Subcutaneous adipose tissue (tissue), 4 donors: ENCODE data around the gene RALB. TPM values are rescaled to one million over a fixed set of nuclear protein-coding genes. Genes with fewer than 3 reads are reported as not detected.

ENCODE experiments used
- total RNA-seq, 4 donors: library from RNA; depleted of rRNA; stranded (reverse); fragments of >200 nt; gene quantifications; one replicate each; pipeline ENCODE4 v1.1.0, GENCODE V29; 2016
- TF ChIP-seq, protein P1 (sequence below): fragments of 450-650 bp; IDR thresholded peaks from one replicate; pipeline ENCODE4 v1.5.1; 2016; ENCODE audit warnings: low read depth, mild to moderate bottlenecking, control low read depth, antibody characterized with exemption, moderate library complexity

RALB gene
- total RNA-seq, 4 donors from 2014 or later = 54.2 to 84.0 (median 56.8) TPM

DNA sequence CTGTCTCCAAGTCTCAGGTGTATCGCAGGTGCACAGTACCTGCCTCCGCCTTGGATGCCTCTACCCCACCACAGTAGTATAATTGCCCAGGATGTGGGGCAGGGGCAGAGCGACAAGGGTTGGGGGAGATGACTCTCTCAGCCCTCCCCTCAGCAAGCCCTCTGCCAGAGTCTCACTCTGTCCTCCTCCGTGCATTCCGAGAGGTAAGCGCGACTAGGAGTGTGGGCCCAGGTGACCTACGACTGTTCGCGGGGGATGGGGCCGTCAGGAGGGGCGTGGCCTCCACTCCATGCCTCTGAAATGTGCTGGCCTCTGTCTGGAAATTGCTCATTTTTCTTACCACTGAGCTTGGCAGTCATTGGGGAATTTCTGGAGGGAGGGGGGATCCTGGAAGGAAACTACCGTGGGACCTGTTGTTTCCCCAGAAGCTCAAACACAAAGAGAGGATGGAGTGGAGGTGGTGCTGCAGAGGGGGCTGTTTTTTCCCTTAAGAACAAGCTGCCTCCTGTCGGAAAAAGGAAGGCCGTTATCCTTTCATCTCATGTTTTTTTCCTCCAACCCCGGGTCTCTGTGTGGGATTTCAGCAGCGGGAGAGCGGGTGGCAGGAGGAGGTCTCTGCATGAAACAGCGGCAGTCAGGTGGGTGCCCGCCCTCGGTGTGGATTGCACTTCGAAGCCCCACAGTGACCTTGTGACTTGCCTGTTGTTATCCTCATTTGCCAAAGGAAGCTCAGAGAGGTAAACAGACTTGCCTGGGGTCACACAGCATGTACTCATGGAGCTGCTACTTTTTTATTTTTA lies 13.0 kb upstream of the RALB start:
- TF ChIP-seq, protein P1, sequence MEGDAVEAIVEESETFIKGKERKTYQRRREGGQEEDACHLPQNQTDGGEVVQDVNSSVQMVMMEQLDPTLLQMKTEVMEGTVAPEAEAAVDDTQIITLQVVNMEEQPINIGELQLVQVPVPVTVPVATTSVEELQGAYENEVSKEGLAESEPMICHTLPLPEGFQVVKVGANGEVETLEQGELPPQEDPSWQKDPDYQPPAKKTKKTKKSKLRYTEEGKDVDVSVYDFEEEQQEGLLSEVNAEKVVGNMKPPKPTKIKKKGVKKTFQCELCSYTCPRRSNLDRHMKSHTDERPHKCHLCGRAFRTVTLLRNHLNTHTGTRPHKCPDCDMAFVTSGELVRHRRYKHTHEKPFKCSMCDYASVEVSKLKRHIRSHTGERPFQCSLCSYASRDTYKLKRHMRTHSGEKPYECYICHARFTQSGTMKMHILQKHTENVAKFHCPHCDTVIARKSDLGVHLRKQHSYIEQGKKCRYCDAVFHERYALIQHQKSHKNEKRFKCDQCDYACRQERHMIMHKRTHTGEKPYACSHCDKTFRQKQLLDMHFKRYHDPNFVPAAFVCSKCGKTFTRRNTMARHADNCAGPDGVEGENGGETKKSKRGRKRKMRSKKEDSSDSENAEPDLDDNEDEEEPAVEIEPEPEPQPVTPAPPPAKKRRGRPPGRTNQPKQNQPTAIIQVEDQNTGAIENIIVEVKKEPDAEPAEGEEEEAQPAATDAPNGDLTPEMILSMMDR = no peak

DNA sequence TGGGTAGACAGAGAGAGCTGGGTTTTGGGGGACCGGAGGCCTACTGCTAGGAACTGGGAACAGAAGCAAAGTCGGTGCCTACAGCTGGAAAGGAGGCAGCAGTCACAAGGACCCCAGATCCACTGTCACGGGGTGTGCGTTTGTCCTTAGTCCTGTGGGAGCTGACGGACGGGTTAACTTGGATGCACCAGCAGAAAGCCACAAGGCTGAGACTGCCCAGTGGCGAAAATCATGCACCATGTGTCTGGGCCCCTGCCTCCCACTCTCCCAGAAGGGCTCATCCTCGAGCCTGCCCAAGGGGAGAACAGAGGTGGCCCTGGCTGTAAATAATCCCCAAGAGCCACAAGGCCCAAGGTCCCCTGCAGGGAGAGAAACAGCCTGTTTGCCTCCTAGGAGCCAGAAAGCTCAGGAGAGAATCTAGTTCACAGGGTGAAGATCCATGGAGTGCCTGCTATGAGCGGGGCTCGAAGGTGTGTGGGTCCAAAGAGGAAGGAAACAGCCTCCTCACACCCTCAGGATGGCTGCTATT lies 11.7 kb upstream of the RALB start:
- TF ChIP-seq, protein P1 = no peak

DNA sequence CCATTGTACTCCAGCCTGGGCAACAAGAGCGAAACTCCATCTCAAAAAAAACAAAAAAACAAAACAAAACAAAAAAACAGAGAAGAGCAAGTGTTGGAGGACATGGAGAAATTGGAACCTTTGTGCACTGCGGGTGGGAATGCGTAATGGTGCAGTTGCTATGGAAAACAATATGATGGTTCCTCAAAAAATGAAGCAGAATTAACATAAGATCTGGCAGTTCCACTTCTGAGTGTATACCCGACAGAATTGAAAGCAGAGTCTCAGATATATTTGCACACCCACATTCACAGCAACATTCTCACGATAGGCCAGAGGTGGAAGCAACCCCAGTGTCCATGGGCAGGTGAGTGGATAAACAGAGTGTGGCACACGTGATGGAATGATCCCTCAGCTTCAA lies 11.0 kb upstream of the RALB start:
- TF ChIP-seq, protein P1 = no peak

DNA sequence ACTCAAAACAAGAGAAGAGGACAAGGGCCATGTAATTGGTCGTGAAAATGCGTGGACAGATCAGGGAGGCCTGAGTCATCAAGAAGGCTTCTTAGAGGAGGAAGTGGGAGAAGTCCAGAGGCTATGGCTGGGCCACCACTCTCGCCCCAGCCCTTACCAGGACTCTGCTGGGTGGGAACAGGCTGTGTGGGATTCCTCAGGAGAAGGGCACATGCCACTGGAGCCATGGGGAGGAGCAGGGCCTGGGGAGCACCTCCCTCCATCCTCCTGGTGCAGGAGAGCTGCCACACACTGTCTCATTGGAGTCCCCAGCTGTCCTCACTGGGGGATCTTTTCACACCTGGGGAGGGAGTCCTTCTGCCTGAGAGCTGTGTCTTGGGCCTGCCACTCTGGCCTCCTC lies 9.4 kb upstream of the RALB start:
- TF ChIP-seq, protein P1 = no peak

DNA sequence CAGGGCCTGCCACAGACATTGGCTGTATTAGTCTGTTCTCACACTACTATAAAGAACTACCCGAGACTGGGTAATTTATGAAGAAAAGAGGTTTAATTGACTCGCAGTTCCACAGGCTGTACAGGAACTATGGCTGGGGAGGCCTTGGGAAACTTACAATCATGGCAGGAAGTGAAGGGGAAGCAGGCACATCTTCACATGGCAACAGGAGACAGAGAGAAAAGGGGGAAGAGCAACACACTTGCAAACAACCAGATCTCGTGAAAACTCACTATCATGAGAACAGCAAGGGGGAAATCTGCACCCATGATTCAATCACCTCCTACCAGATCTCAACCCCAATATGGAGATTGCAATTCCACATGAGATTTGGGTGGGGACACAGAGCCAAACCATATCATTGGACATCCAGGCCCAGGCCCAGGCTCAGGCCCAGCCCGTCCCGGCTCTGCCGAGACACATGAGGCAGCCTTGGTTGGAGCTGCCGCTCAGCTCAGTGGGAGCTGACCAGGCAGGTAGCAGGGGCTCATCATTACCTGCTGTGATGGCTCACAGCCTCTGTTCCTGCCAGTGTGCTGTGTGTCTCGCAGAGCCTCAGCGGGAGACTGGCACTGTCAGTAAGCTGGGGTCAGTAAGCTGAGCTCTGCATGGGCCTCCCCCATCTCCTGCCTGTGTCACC lies 8.6 kb upstream of the RALB start:
- TF ChIP-seq, protein P1 = no peak

DNA sequence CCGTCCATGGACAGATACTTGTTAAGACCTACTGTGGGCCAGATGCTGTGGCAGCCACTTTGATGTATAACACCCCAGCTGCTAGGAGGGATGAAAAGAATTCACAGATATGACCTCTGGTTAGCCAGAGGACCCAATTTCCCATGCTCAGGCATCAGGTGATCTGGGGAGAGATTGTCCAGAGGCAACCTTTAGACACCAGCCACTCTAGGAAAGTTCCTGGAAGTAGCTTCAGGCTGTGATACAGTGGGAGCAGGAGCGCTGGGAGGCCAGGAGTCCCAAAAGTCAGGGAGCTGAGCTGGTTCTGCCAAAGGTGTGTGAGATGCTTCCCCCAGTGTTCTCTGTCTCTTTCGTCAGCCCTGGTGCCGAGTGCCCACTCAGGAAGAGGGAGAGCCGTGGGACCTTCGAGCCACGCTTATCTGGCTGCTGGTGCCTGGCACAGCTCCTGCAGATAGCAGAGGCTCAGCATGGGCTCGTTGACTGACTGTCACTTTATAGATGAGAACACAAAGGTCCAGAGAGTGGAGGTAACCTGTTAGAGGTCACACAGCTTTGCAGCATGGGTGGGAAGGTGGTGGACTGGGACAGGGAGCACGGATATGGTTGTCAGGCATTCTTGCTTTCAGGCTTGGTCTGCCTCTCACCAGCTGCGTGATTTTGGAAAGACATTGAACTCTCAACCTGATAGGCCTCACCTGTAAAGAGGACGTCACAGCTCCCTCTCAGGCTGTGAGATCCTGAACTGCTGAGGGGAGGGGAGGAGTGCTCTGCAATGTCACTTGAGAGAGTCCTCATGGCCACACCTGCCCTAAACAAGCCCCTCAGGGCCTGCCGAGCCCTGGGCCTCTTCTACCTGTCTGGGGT lies 7.8 kb upstream of the RALB start:
- TF ChIP-seq, protein P1 = no peak
